Mucosa of stomach (tissue), 1 donor: ENCODE results near the gene SYT14.
"Not testable (repeated sequence)": the region's sequence is repeated elsewhere in the genome, so short reads cannot be mapped to it uniquely, and the experiment has no call there.

Source experiments
- H3K27me3 ChIP-seq: one replicate; pipeline ENCODE4 v1.7.0; 2013; ENCODE audit warnings: mild to moderate bottlenecking, low read length; ENCODE audit not compliant: control insufficient read depth, insufficient read depth
- H3K36me3 ChIP-seq: one replicate; pipeline ENCODE4 v1.7.0; 2013; ENCODE audit warnings: low read length; ENCODE audit not compliant: control insufficient read depth, insufficient read depth
- H3K4me1 ChIP-seq: one replicate; pipeline ENCODE4 v1.7.0; 2013; ENCODE audit warnings: mild to moderate bottlenecking, low read length; ENCODE audit not compliant: control insufficient read depth, insufficient read depth
- H3K4me3 ChIP-seq: one replicate; pipeline ENCODE4 v1.7.0; 2013; ENCODE audit warnings: low read length
- H3K9ac ChIP-seq: one replicate; pipeline ENCODE4 v1.7.0; 2013; ENCODE audit warnings: mild to moderate bottlenecking, low read length, moderate library complexity
- H3K9me3 ChIP-seq: one replicate; pipeline ENCODE4 v1.7.0; 2013; ENCODE audit warnings: mild to moderate bottlenecking, low read length, moderate library complexity; ENCODE audit not compliant: control insufficient read depth
- donor health status: Pancreatic carcinoma.

Gene SYT14

DNA sequence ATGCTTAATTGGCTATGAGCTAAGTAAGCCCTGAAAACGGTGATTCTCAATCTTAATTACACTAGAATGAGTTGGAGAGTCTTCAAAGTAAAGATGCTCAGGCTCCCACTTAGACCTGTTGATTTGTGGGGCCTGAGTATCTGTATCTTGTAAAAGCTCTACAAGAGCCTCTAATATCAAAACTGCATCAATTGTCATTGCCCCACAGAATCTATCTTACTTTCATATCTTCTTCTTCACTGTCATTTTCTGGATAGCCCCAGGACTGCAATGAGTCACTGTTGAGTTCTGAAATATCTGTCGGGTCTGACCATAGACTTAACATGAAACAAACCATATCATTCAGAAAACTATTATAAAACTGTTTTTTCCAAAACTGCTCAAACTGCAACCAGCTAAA, 191.7 kb downstream of the SYT14 start:
- H3K4me3 ChIP-seq, result no peak overlapping the region
- no peak overlapping the region for H3K9ac ChIP-seq
- no peaks in the 10 kb centered on the region for H3K4me1 ChIP-seq
- no peaks in the 10 kb centered on the region for H3K27me3 ChIP-seq
- H3K9me3 ChIP-seq, result no peaks in the 10 kb centered on the region
- no peaks in the 10 kb centered on the region for H3K36me3 ChIP-seq

DNA sequence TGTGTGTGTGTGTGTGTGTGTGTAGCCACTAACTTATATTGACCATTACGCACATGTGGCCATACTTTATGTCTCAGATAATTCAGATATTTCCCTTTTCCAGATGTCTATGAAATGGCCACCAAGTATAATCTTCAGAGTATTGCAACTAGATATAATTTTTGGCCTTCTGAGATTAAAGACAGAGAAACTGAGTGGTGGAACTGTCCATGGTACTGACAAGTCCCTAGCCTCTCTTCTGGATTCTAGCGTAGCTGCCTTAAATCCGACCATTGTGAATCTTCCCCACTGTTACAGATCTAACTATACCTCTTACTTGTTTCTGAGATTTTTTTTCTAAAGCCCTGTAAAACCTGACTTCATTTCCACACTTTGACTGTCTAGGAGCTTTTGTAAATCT, 194.6 kb downstream of the SYT14 start:
- H3K36me3 ChIP-seq, result no peaks in the 10 kb centered on the region
- H3K27me3 ChIP-seq, result no peaks in the 10 kb centered on the region

DNA sequence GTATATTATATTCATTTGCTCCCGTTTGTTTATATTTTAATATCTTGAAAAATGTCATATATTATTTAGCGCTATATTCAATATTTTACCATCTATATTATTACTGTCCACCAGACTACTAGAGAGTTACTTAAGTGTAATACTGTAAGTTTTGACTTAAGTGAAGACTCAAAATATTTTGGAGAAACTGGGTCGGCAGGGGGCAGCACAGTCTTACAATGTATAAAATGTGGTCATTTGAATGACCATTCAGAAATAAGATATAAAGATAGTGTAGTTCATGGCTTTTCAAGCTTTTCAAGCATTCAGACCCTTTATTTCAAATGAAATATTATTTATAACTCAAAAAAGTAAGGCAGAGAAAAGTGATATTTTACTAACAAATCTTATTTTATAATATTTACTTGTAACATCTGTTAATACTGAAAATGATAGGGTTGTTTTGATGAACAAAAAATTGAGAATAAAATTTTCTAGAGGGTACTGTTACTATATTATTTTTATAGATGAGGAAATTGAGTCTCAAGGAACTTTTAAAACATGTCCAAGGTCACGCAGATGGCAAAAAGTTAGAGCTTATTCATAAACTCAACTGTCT, 205.5 kb downstream of the SYT14 start:
- Histone ChIP-seq H3K4me3 (no peak overlapping the region), H3K36me3 (no peaks in the 10 kb centered on the region), H3K9me3 (no peaks in the 10 kb centered on the region), H3K27me3 (no peaks in the 10 kb centered on the region), H3K4me1 (no peaks in the 10 kb centered on the region), H3K9ac (no peak overlapping the region)

More for the DNA sequence above, 194.6 kb downstream of the SYT14 start:
- Histone ChIP-seq H3K9ac (no peak overlapping the region), H3K4me1 (no peaks in the 10 kb centered on the region), H3K9me3 (no peaks in the 10 kb centered on the region), H3K4me3 (no peak overlapping the region)

DNA sequence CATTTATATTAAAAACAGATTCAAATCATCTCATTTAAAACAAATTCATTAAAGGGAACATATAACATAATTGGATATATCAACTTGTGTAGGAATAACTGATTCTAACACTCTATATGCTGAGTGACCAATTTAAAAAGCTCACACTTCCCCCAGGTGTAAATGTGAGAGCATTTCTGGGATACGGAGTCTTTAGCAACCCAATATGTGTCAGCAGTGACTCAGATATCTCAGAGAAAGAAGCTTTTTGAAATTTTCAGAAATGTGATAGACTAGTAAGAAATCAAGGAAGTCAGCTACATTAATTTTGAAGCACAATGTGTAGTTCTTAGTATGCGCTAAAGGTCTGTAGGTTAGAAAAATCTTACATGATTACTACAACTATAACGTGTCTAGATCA, 206.7 kb downstream of the SYT14 start:
- H3K4me3 ChIP-seq, result no peak overlapping the region
- H3K9ac ChIP-seq, result no peak overlapping the region
- no peaks in the 10 kb centered on the region for H3K4me1 ChIP-seq
- H3K27me3 ChIP-seq, result no peaks in the 10 kb centered on the region
- no peaks in the 10 kb centered on the region for H3K36me3 ChIP-seq
- no peaks in the 10 kb centered on the region for H3K9me3 ChIP-seq

DNA sequence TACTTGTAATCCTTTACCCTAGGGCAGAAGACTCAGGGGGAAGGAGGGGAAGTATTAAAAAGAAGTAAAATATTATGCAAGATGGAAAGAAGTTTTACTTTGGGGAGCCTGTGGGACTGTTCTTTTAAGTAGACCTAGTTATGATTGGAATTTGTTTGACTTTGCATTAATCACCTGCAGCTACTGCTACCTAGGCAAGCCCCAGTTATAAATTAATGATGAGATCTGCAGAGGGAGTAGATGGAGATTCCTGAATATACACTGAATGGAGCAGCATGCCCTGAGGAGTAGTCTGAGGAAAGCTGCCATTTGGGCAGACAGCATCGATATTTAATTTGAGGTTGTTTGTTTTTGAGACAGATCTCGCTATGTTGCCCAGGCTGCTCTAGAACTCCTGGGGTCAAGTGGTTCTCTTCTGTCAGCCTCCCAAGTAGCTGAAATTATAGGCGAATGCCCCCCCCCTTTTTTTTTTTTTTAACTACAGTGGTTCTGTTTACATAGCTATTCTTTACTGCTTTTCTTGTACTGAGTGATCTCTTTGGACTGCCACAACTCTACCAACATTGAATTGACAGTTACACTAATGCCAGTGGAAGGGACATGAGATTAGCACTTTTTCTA, 213.1 kb downstream of the SYT14 start:
- H3K36me3 ChIP-seq, result no peaks in the 10 kb centered on the region
- H3K9ac ChIP-seq, result no peak overlapping the region
- H3K4me1 ChIP-seq, result no peaks in the 10 kb centered on the region
- no peaks in the 10 kb centered on the region for H3K27me3 ChIP-seq
- H3K9me3 ChIP-seq, result no peaks in the 10 kb centered on the region
- no peak overlapping the region for H3K4me3 ChIP-seq

DNA sequence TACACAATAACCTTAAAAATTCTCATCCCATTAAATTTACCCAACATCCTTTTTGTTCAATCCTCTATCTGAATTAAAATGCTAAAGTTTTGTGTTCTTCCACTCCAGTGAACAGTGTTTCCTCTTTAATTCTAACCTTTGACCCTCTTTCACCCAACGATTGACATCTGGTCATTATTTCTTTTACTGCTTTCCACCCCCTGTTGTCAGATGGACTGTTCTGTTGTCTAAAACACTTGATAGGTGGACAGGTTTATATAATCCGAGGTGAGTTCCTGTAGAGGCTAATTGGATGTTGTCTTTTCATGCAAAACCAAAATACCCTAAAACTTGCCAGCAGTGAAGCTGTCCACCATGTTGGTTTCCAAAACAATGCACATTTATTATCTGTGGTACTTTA, 221.2 kb downstream of the SYT14 start:
- H3K27me3 ChIP-seq, result no peaks in the 10 kb centered on the region
- H3K9me3 ChIP-seq, result no peaks in the 10 kb centered on the region
- H3K36me3 ChIP-seq, result no peaks in the 10 kb centered on the region
- no peak overlapping the region for H3K9ac ChIP-seq
- no peaks in the 10 kb centered on the region for H3K4me1 ChIP-seq
- no peak overlapping the region for H3K4me3 ChIP-seq

DNA sequence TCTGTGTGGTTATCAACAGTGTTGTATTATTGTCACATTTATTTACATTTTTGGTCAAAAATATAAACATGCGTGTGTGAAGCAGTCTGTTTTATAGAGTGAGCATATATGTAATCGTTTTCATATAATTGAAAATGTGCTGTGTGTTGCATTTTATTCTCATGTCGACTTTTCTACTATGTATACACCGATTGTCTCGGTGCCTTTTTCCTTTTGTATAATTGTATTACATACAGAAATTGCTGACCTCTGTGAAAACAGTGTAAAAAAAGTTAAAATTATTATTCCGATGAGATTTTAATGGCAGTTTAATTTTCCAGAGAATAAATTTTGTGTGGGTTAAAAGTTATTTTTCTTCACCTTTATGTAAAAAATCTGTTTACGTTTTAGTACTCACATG, 232.2 kb downstream of the SYT14 start:
- Histone ChIP-seq H3K4me3 (no peak overlapping the region), H3K9ac (no peak overlapping the region), H3K27me3 (no peaks in the 10 kb centered on the region), H3K4me1 (no peaks in the 10 kb centered on the region), H3K36me3 (no peaks in the 10 kb centered on the region), H3K9me3 (no peaks in the 10 kb centered on the region)

DNA sequence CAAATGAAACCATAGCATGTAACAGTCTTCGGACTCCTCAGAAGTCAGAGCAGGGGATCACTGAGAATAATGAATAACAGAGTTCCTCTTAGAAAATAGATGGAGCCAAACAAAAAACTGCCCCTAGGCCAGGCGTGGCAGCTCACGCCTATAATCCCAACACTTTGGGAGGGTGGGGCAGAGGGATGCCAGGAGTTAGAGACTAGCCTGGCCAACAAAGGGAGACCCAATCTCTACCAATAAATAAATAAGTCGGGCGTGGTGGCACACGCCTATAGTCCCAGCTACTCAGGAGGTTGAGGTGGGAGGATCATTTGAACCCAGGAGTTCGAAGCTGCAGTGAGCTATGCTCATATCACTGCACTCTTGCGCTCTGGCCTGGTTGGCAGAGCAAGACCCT, 236.1 kb downstream of the SYT14 start:
- H3K9ac ChIP-seq, result no peak overlapping the region
- H3K27me3 ChIP-seq, result no peaks in the 10 kb centered on the region
- H3K9me3 ChIP-seq, result no peaks in the 10 kb centered on the region
- no peak overlapping the region for H3K4me3 ChIP-seq
- no peaks in the 10 kb centered on the region for H3K4me1 ChIP-seq
- no peaks in the 10 kb centered on the region for H3K36me3 ChIP-seq

DNA sequence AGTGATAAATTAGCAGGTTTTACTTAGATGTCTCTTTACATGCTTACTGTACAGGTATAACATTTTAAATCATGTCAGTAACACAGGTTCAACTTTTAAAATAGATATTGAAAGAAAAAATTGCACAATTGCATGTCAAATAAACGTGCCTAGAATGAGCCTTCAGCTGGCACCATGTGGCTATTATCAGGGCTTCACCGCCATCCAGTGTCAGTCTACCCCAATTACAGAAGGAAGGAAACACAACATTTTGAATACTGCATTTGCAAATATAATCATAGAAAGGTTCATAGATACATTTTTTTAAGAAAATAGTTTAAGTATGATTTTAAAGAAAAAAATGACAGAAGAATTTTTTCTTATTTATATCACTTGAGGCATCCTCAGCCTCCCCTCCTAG, 247.0 kb downstream of the SYT14 start:
- H3K9ac ChIP-seq, result no peak overlapping the region
- no peak overlapping the region for H3K4me3 ChIP-seq
- H3K36me3 ChIP-seq, result no peaks in the 10 kb centered on the region
- H3K4me1 ChIP-seq, result no peaks in the 10 kb centered on the region
- H3K9me3 ChIP-seq, result no peaks in the 10 kb centered on the region
- H3K27me3 ChIP-seq, result no peaks in the 10 kb centered on the region

DNA sequence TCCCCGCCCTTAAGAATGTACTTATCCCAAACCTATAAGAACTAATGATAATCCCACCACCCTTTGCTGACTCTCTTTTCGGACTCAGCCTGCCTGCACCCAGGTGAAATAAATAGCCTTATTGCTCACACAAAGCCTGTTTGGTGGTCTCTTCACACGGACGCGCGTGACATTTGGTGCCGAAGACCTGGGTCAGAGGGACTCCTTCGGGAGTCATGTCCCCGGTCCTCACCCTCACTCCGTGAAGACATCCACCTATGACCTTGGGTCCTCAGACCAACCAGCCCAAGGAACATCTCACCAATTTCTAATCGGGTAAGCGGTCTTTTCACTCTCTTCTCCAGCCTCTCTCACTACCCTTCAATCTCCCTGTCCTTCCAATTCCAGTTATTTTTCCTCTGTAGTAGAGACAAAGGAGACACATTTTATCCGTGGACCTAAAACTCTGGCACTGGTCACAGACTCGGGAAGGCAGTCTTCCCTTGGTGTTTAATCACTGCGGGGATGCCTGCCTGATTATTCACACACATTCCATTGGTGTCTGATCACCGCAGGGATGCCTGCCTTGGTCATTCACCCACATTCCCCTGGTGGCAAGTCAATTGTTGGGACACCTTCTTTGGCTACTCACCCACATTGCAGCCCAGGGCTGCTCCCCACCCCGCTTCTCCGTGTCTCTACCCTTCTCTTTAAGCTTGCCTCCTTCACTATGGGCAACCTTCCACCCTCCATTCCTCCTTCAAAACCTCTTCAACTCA, 250.0 kb downstream of the SYT14 start:
- H3K9ac ChIP-seq, H3K4me1 ChIP-seq, H3K27me3 ChIP-seq, H3K36me3 ChIP-seq, H3K4me3 ChIP-seq, H3K9me3 ChIP-seq: not testable (repeated sequence)

DNA sequence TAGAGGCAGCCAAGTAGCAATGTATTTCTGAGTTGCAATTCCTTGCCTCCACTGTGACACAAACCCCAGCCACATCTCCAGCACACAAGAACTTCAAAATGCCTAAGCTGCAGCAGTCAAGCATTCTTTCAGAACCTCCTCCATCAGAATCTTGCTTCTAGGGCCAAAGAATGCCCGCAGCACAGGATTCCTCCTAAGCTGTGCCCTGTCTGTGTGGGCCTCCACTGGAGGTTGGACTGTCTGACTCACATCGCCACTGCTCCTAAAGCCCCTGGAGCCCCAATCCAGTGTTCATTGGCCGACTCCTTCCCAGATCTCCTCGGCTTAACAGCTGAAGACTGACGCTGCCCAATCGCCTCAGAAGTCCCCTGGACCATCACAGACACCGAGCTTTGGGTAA, 251.4 kb downstream of the SYT14 start:
- Histone ChIP-seq H3K4me1 (no peaks in the 10 kb centered on the region), H3K9ac (no peak overlapping the region), H3K36me3 (no peaks in the 10 kb centered on the region), H3K27me3 (no peaks in the 10 kb centered on the region), H3K9me3 (no peaks in the 10 kb centered on the region), H3K4me3 (no peak overlapping the region)

DNA sequence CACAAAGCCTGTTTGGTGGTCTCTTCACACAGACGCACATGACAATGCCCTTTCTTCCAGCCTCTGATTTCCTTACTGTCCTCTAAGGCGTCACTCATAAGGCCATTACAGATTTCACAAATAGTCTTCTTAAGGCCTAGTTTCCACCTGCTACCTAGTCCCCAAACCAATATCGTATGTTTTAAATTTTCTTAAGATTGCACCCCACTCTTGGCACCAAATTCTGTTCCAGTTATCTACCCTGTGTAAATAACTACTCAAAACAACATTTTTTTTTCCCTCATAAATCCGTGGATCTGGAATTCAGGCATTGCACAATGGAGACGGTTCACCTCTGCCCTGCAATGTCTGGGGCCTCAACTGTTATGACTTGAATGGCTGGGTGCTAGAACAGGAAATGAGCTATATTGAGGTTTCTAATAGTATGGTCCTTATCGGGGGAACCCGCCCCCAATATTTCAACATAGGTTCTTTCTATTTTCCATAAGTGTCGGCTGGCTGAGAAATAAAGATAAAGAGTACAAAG, 257.7 kb downstream of the SYT14 start:
- Histone ChIP-seq H3K27me3 (no peaks in the 10 kb centered on the region), H3K4me1 (no peaks in the 10 kb centered on the region), H3K36me3 (no peaks in the 10 kb centered on the region), H3K9me3 (no peaks in the 10 kb centered on the region), H3K9ac (no peak overlapping the region), H3K4me3 (no peak overlapping the region)
